Endothelial cell of umbilical vein (primary cell): ENCODE data around the gene BCAN.

Source experiments
- CTCF ChIP-seq, 2 donors: IDR thresholded peaks; 1 replicate in 1 of 2; 2 replicates in 1 of 2; pipeline ENCODE4 v1.5.1; 2011; ENCODE audit warnings: low read length in 2 of 2, mild to moderate bottlenecking in 2 of 2, moderate library complexity in 2 of 2, control low read depth in 1 of 2, inconsistent platforms in 1 of 2, low read depth in 1 of 2; ENCODE audit not compliant: insufficient read depth in 1 of 2; ENCODE audit errors: extremely low read depth in 1 of 2
- EZH2 ChIP-seq: IDR thresholded peaks from 2 replicates; pipeline ENCODE4 v1.6.1; 2012; ENCODE audit warnings: borderline replicate concordance, low read depth, mild to moderate bottlenecking, moderate library complexity, low read length, inconsistent platforms; ENCODE audit not compliant: severe bottlenecking
- JUN ChIP-seq: IDR thresholded peaks from 2 replicates; pipeline ENCODE4 v1.6.1; 2011; ENCODE audit warnings: borderline replicate concordance, low read depth; ENCODE audit not compliant: insufficient read length, insufficient read depth
- POLR2A ChIP-seq: IDR thresholded peaks from 2 replicates; pipeline ENCODE4 v1.6.1; 2012; ENCODE audit warnings: low read depth, mild to moderate bottlenecking, control low read depth, low read length
- POLR2AphosphoS5 ChIP-seq: IDR thresholded peaks from 2 replicates; pipeline ENCODE4 v1.6.1; 2012; ENCODE audit warnings: low read depth, mild to moderate bottlenecking, control low read depth, low read length, moderate library complexity; ENCODE audit not compliant: insufficient read depth

GRCh38 chr1:156648496-156648895 is 6.6 kb downstream of the BCAN start:
- TF ChIP-seq CTCF (IDR thresholded peaks at IDR 0.05; ENCODE audit: extremely low read depth in 1 of 2, insufficient read depth in 1 of 2, low read depth in 1 of 2, low read length in 2 of 2) (no peak), JUN (no peak), POLR2A (no peak), POLR2AphosphoS5 (no peak), EZH2 (no peak)
